ENCODE measurements around the gene DCUN1D2.
A peak's percentile ranks its signal among the peaks of the same experiment; 100 is the strongest.
"Not testable (repeated sequence)": the region's sequence is repeated elsewhere in the genome, so short reads cannot be mapped to it uniquely, and the experiment has no call there.

Gene DCUN1D2

GRCh38 chr13:113526466-113527220 lies 36.1 kb upstream of the DCUN1D2 start:
- H3K27ac ChIP-seq, result no peak overlapping the region
- DNase-seq, result peak; percentile 2
- H3K9me3 ChIP-seq (ENCODE audit: severe bottlenecking), result no peaks in the 10 kb centered on the region
- no peak for TF ChIP-seq CTCF (IDR thresholded peaks at IDR 0.05; ENCODE audit: low read depth, low read length)
- no peaks in the 10 kb centered on the region for H3K27me3 ChIP-seq (ENCODE audit: insufficient read depth, low read depth, severe bottlenecking)
- peaks cover 80% of the 10 kb centered on the region for H3K36me3 ChIP-seq
- H3K4me3 ChIP-seq (ENCODE audit: low read depth, low read length), result no peak overlapping the region

GRCh38 chr13:113522438-113522837 lies 31.9 kb upstream of the DCUN1D2 start:
- DNase-seq; H3K9me3 ChIP-seq (ENCODE audit: severe bottlenecking); H3K27me3 ChIP-seq (ENCODE audit: insufficient read depth, low read depth, severe bottlenecking); H3K27ac ChIP-seq; H3K4me3 ChIP-seq (ENCODE audit: low read depth, low read length): not testable (repeated sequence)
- peaks cover 59% of the 10 kb centered on the region for H3K36me3 ChIP-seq

GRCh38 chr13:113520571-113520970 lies 30.1 kb upstream of the DCUN1D2 start:
- Histone ChIP-seq H3K36me3 (peaks cover 53% of the 10 kb centered on the region), H3K9me3 (ENCODE audit: severe bottlenecking) (no peaks in the 10 kb centered on the region), H3K27ac (no peak overlapping the region), H3K27me3 (ENCODE audit: insufficient read depth, low read depth, severe bottlenecking) (no peaks in the 10 kb centered on the region), H3K4me3 (ENCODE audit: low read depth, low read length) (no peak overlapping the region)
- DNase-seq, result no peak
- no peak for TF ChIP-seq CTCF (IDR thresholded peaks at IDR 0.05; ENCODE audit: low read depth, low read length)

GRCh38 chr13:113519556-113519955 lies 29.0 kb upstream of the DCUN1D2 start:
- Histone ChIP-seq H3K27me3 (ENCODE audit: insufficient read depth, low read depth, severe bottlenecking) (no peaks in the 10 kb centered on the region), H3K4me3 (ENCODE audit: low read depth, low read length) (no peak overlapping the region), H3K9me3 (ENCODE audit: severe bottlenecking) (no peaks in the 10 kb centered on the region), H3K36me3 (peaks cover 54% of the 10 kb centered on the region), H3K27ac (no peak overlapping the region)
- no peak for DNase-seq
- TF ChIP-seq CTCF (IDR thresholded peaks at IDR 0.05; ENCODE audit: low read depth, low read length), result no peak

- H3K27me3 ChIP-seq (ENCODE audit: insufficient read depth, low read depth, severe bottlenecking), result no peaks in the 10 kb centered on the region
- no peak overlapping the region for H3K4me3 ChIP-seq (ENCODE audit: low read depth, low read length)
- H3K27ac ChIP-seq, result no peak overlapping the region
- DNase-seq, result no peak
- no peak for TF ChIP-seq CTCF (IDR thresholded peaks at IDR 0.05; ENCODE audit: low read depth, low read length)
- peaks cover 53% of the 10 kb centered on the region for H3K36me3 ChIP-seq
- no peaks in the 10 kb centered on the region for H3K9me3 ChIP-seq (ENCODE audit: severe bottlenecking)
Measured at GRCh38 chr13:113518076-113518803, 27.7 kb upstream of the DCUN1D2 start.

- TF ChIP-seq CTCF (IDR thresholded peaks at IDR 0.05; ENCODE audit: low read depth, low read length), result no peak
- Histone ChIP-seq H3K9me3 (ENCODE audit: severe bottlenecking) (no peaks in the 10 kb centered on the region), H3K4me3 (ENCODE audit: low read depth, low read length) (no peak overlapping the region), H3K27me3 (ENCODE audit: insufficient read depth, low read depth, severe bottlenecking) (no peaks in the 10 kb centered on the region), H3K27ac (no peak overlapping the region), H3K36me3 (peaks cover 50% of the 10 kb centered on the region)
- DNase-seq, result no peak
Measured at GRCh38 chr13:113514847-113515246, 24.3 kb upstream of the DCUN1D2 start.

All from WERI-Rb-1 (cell line).